Measurements from ENCODE around the gene DDX21. TPM values are rescaled to one million over a fixed set of nuclear protein-coding genes. Genes with fewer than 3 reads are reported as not detected.
"Not testable (repeated sequence)": the region's sequence is repeated elsewhere in the genome, so short reads cannot be mapped to it uniquely, and the experiment has no call there.

Gene DDX21
- total RNA-seq, 1 experiment from 2014 or later = 88.0 TPM

DNA sequence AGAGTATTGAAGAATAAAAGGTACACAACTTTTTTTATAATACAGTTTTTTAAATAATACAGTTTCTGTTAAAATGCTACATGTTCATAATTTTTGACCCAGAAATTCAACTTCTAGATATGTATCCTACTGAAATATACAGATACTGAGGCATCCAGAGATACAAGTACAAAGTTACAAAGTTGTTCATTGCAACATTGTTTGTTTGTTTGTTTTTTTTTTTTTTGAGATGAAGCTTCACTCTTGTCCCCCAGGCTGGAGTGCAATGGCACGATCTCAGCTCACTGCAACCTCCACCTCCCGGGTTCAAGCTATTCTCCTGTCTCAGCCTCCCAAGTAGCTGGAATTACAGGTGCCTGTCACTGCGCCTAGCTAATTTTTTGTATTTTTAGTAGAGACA, 23.1 kb upstream of the DDX21 start:
- POLR2A ChIA-PET (ENCODE audit: unreplicated experiment); H3K9me3 ChIP-seq (ENCODE audit: insufficient read depth, low read depth); H3K4me2 ChIP-seq; BruUV-seq (replicated peaks); DNase-seq; H3K79me2 ChIP-seq (ENCODE audit: low read depth); H3K9me2 ChIP-seq (ENCODE audit: insufficient read depth); H3K36me3 ChIP-seq (ENCODE audit: low read depth); CTCF ChIA-PET; H3K27ac ChIP-seq; H2AFZ ChIP-seq; H3K4me1 ChIP-seq (replicated peaks; ENCODE audit: insufficient read depth); intact Hi-C loops (cut with micrococcal nuclease; ENCODE audit: unreplicated experiment); H3K27me3 ChIP-seq (ENCODE audit: insufficient read depth, low read depth); H3K4me3 ChIP-seq; H4K20me1 ChIP-seq (ENCODE audit: insufficient read depth); H3F3A ChIP-seq (ENCODE audit: insufficient read depth, low read depth): not testable (repeated sequence)

DNA sequence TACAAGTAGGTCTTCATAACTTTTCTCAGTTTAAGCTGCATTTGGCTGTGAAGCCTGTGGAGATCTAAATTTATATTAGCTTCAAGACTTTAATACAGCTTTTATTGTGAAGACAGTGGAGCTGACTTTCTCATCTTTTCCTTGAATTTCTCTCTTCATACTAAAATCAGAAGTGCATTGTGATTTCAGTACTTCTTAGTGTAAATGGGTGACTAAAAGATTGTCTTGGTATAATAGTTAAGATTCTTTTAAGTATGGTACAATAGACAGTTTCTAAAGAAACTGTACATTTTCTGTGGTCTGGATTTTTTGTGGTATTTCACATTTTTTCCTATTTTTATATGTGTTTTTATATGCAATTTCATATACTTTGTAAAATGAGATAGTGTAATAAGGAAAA, 21.0 kb upstream of the DDX21 start:
- BruUV-seq (replicated peaks) = no TSS peak
- CTCF ChIA-PET = no interaction called here
- POLR2A ChIA-PET (ENCODE audit: unreplicated experiment) = no interaction called here

DNA sequence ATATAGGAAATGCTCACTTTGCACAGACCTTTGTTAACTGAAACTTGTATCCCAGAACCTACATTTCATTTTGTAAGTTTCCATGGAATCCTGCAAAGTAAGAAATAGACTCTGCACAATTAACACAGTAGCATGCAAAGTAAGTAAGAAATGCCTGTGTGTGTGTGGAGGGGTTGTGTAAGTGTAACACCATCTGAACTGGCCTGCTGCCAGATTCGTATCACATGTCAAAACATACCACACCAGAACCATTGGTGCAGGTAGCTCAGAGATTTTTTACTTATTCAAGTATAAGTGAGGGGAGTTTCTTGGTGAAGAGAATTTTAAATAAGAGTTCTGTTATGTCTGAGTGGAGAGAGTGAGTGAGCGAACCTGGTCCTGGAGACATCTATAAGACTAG, 17.9 kb upstream of the DDX21 start:
- no peaks in the 10 kb centered on the region for H3K4me1 ChIP-seq (replicated peaks; ENCODE audit: insufficient read depth)
- ChIA-PET CTCF (no interaction called here), POLR2A (ENCODE audit: unreplicated experiment) (no interaction called here)
- H2AFZ ChIP-seq = no peak overlapping the region
- H3K9me2 ChIP-seq (ENCODE audit: insufficient read depth) = no peaks in the 10 kb centered on the region
- H4K20me1 ChIP-seq (ENCODE audit: insufficient read depth) = no peaks in the 10 kb centered on the region; the same call in 1 of the 2 replicates
- peaks cover 19% of the 10 kb centered on the region for H3K36me3 ChIP-seq (ENCODE audit: low read depth)
- no peak for DNase-seq
- 0 out of 2 replicates have a peak, but pooled peaks cover 4% of the 10 kb centered on the region for H3F3A ChIP-seq (ENCODE audit: insufficient read depth, low read depth)
- H3K27ac ChIP-seq = no peak overlapping the region
- no peaks in the 10 kb centered on the region for H3K27me3 ChIP-seq (ENCODE audit: insufficient read depth, low read depth)
- no peaks in the 10 kb centered on the region for H3K79me2 ChIP-seq (ENCODE audit: low read depth)
- intact Hi-C loops (cut with micrococcal nuclease; ENCODE audit: unreplicated experiment) = no loop called here
- TF ChIP-seq EZH2 (IDR thresholded peaks at IDR 0.05; ENCODE audit: low read depth) = no peak
- TF ChIP-seq, protein P1, sequence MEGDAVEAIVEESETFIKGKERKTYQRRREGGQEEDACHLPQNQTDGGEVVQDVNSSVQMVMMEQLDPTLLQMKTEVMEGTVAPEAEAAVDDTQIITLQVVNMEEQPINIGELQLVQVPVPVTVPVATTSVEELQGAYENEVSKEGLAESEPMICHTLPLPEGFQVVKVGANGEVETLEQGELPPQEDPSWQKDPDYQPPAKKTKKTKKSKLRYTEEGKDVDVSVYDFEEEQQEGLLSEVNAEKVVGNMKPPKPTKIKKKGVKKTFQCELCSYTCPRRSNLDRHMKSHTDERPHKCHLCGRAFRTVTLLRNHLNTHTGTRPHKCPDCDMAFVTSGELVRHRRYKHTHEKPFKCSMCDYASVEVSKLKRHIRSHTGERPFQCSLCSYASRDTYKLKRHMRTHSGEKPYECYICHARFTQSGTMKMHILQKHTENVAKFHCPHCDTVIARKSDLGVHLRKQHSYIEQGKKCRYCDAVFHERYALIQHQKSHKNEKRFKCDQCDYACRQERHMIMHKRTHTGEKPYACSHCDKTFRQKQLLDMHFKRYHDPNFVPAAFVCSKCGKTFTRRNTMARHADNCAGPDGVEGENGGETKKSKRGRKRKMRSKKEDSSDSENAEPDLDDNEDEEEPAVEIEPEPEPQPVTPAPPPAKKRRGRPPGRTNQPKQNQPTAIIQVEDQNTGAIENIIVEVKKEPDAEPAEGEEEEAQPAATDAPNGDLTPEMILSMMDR (conservative IDR thresholded peaks at IDR 0.05) = no peak
- H3K4me2 ChIP-seq = no peak overlapping the region
- no TSS peak for BruUV-seq (replicated peaks)
- H3K4me3 ChIP-seq = no peak overlapping the region
- no peaks in the 10 kb centered on the region for H3K9me3 ChIP-seq (ENCODE audit: insufficient read depth, low read depth)

More for the DNA sequence above, 21.0 kb upstream of the DDX21 start:
- no peak for DNase-seq
- Histone ChIP-seq H3K4me2 (no peak overlapping the region), H3K36me3 (ENCODE audit: low read depth) (peaks cover 13% of the 10 kb centered on the region; the same call in 1 of the 2 replicates), H3K4me3 (no peak overlapping the region), H3K9me3 (ENCODE audit: insufficient read depth, low read depth) (no peaks in the 10 kb centered on the region), H3K27me3 (ENCODE audit: insufficient read depth, low read depth) (no peaks in the 10 kb centered on the region), H3K4me1 (replicated peaks; ENCODE audit: insufficient read depth) (no peaks in the 10 kb centered on the region), H4K20me1 (ENCODE audit: insufficient read depth) (no peaks in the 10 kb centered on the region; the same call in 1 of the 2 replicates), H3K27ac (no peak overlapping the region), H2AFZ (no peak overlapping the region), H3F3A (ENCODE audit: insufficient read depth, low read depth) (0 out of 2 replicates have a peak, but pooled peaks cover 4% of the 10 kb centered on the region), H3K79me2 (ENCODE audit: low read depth) (no peaks in the 10 kb centered on the region), H3K9me2 (ENCODE audit: insufficient read depth) (no peaks in the 10 kb centered on the region)
- intact Hi-C loops (cut with micrococcal nuclease; ENCODE audit: unreplicated experiment) = no loop called here
- no peak for TF ChIP-seq EZH2 (IDR thresholded peaks at IDR 0.05; ENCODE audit: low read depth)
- TF ChIP-seq, protein P1 (conservative IDR thresholded peaks at IDR 0.05) = no peak

DNA sequence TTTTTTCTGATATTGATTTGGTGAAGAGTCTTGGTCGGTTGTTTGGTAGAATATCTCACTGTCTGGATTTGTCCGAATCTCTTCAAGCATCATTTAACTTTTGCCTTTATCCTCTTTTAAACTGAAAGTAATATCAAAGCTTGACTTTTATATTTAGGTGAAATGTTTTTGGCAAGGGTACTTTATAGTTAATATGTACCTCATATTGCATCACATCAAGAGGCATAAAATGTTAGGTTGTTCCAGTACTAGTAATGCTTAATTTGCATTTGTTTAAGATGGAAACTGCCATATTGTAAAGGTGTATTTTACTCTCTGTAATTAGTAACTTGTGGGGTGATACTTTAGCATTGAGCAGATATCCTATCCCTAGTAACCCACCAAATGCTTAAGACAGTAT, 17.1 kb upstream of the DDX21 start:
- intact Hi-C loops (cut with micrococcal nuclease; ENCODE audit: unreplicated experiment) = no loop called here
- Histone ChIP-seq H2AFZ (no peak overlapping the region), H3K4me2 (no peak overlapping the region), H3F3A (ENCODE audit: insufficient read depth, low read depth) (0 out of 2 replicates have a peak, but pooled peaks cover 4% of the 10 kb centered on the region), H3K36me3 (ENCODE audit: low read depth) (peaks cover 19% of the 10 kb centered on the region), H3K4me3 (no peak overlapping the region), H3K79me2 (ENCODE audit: low read depth) (no peaks in the 10 kb centered on the region), H3K27me3 (ENCODE audit: insufficient read depth, low read depth) (no peaks in the 10 kb centered on the region), H3K9me2 (ENCODE audit: insufficient read depth) (no peaks in the 10 kb centered on the region), H4K20me1 (ENCODE audit: insufficient read depth) (no peaks in the 10 kb centered on the region; the same call in 1 of the 2 replicates), H3K9me3 (ENCODE audit: insufficient read depth, low read depth) (no peaks in the 10 kb centered on the region), H3K27ac (no peak overlapping the region), H3K4me1 (replicated peaks; ENCODE audit: insufficient read depth) (no peaks in the 10 kb centered on the region)
- TF ChIP-seq, protein P1 (conservative IDR thresholded peaks at IDR 0.05) = no peak
- no peak for TF ChIP-seq EZH2 (IDR thresholded peaks at IDR 0.05; ENCODE audit: low read depth)
- BruUV-seq (replicated peaks) = no TSS peak
- POLR2A ChIA-PET (ENCODE audit: unreplicated experiment) = interaction anchor here (0.6 kb wide), 1 partner anchor 437 kb away, joined by 4 read pairs; no protein-coding TSS in a partner anchor
- CTCF ChIA-PET = no interaction called here
- no peak for DNase-seq

DNA sequence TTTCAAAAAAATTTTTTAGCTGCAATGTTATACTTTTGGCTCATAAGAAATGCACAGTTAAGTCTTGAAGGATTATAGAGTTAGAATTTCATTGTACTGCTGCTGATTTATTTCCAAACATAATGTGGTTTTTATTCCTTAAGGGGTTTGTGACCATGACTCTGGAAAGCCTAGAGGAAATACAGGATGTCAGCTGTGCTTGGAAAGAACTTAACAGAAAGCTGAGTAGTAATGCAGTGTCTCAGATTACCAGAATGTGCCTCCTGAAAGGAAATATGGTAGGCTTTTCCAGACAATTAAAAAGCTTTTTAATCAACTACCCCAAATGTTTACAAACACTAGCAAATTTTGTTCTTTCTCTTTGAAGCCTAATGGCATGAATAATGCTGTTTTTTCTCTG, 15.1 kb upstream of the DDX21 start:
- H3K27ac ChIP-seq; H3K4me3 ChIP-seq; H3K27me3 ChIP-seq (ENCODE audit: insufficient read depth, low read depth); H3K4me2 ChIP-seq; H3K9me2 ChIP-seq (ENCODE audit: insufficient read depth); H3K9me3 ChIP-seq (ENCODE audit: insufficient read depth, low read depth); H3K4me1 ChIP-seq (replicated peaks; ENCODE audit: insufficient read depth); H4K20me1 ChIP-seq (ENCODE audit: insufficient read depth); DNase-seq; CTCF ChIA-PET; H3K79me2 ChIP-seq (ENCODE audit: low read depth); POLR2A ChIA-PET (ENCODE audit: unreplicated experiment); H2AFZ ChIP-seq; BruUV-seq (replicated peaks); H3F3A ChIP-seq (ENCODE audit: insufficient read depth, low read depth); intact Hi-C loops (cut with micrococcal nuclease; ENCODE audit: unreplicated experiment): not testable (repeated sequence)
- peaks cover 19% of the 10 kb centered on the region for H3K36me3 ChIP-seq (ENCODE audit: low read depth)
